ENCODE data around the gene VGLL3.
"Not testable (repeated sequence)": the region's sequence is repeated elsewhere in the genome, so short reads cannot be mapped to it uniquely, and the experiment has no call there.

The VGLL3 gene

GRCh38 chr3:86989611-86990010 is 1.3 kb downstream of the VGLL3 start:
- no peak for DNase-seq (ENCODE audit: low read depth in 2 of 2)

GRCh38 chr3:86989006-86989405 is 1.9 kb downstream of the VGLL3 start:
- no peak for DNase-seq (ENCODE audit: low read depth in 2 of 2)

- no peak for DNase-seq (ENCODE audit: low read depth in 2 of 2)
Observed at GRCh38 chr3:86988235-86988634, 2.7 kb downstream of the VGLL3 start.

GRCh38 chr3:86987421-86987715 is 3.6 kb downstream of the VGLL3 start:
- no peak for DNase-seq (ENCODE audit: low read depth in 2 of 2)

GRCh38 chr3:86986671-86987420 is 4.1 kb downstream of the VGLL3 start:
- DNase-seq (ENCODE audit: low read depth in 2 of 2), result no peak

- DNase-seq (ENCODE audit: low read depth in 2 of 2), result no peak
Observed at GRCh38 chr3:86985181-86985826, 5.6 kb downstream of the VGLL3 start.

GRCh38 chr3:86984271-86984670 is 6.7 kb downstream of the VGLL3 start:
- no peak for DNase-seq (ENCODE audit: low read depth in 2 of 2)

- DNase-seq (ENCODE audit: low read depth in 2 of 2), result no peak
Observed at GRCh38 chr3:86982883-86983282, 8.1 kb downstream of the VGLL3 start.

GRCh38 chr3:86978111-86978551 is 12.8 kb downstream of the VGLL3 start:
- no peak for DNase-seq (ENCODE audit: low read depth in 2 of 2)

- DNase-seq (ENCODE audit: low read depth in 2 of 2), result no peak
Observed at GRCh38 chr3:86976219-86976618, 14.7 kb downstream of the VGLL3 start.

GRCh38 chr3:86974177-86974576 is 16.8 kb downstream of the VGLL3 start:
- not testable (repeated sequence) for DNase-seq (ENCODE audit: low read depth in 2 of 2)

- no peak for DNase-seq (ENCODE audit: low read depth in 2 of 2)
Observed at GRCh38 chr3:86973440-86973839, 17.5 kb downstream of the VGLL3 start.

- no peak for DNase-seq (ENCODE audit: low read depth in 2 of 2)
Observed at GRCh38 chr3:86969500-86970189, 21.3 kb downstream of the VGLL3 start.

- no peak for DNase-seq (ENCODE audit: low read depth in 2 of 2)
Observed at GRCh38 chr3:86968244-86968932, 22.6 kb downstream of the VGLL3 start.

GRCh38 chr3:86967062-86967461 is 23.9 kb downstream of the VGLL3 start:
- DNase-seq (ENCODE audit: low read depth in 2 of 2), result no peak

GRCh38 chr3:86965166-86965565 is 25.8 kb downstream of the VGLL3 start:
- no peak for DNase-seq (ENCODE audit: low read depth in 2 of 2)

- no peak for DNase-seq (ENCODE audit: low read depth in 2 of 2)
Observed at GRCh38 chr3:86963611-86964010, 27.3 kb downstream of the VGLL3 start.

GRCh38 chr3:86961297-86961696 is 29.7 kb downstream of the VGLL3 start:
- DNase-seq (ENCODE audit: low read depth in 2 of 2), result no peak

- DNase-seq (ENCODE audit: low read depth in 2 of 2), result no peak
Observed at GRCh38 chr3:86960550-86960949, 30.4 kb downstream of the VGLL3 start.

GRCh38 chr3:86958534-86958933 is 32.4 kb downstream of the VGLL3 start:
- DNase-seq (ENCODE audit: low read depth in 2 of 2), result no peak

- no peak for DNase-seq (ENCODE audit: low read depth in 2 of 2)
Observed at GRCh38 chr3:86954747-86955146, 36.2 kb downstream of the VGLL3 start.

GRCh38 chr3:86954226-86954625 is 36.7 kb downstream of the VGLL3 start:
- no peak for DNase-seq (ENCODE audit: low read depth in 2 of 2)
